Loucy (cell line): ENCODE measurements around the gene SFXN5.

ENCODE experiments used
- H2AFZ ChIP-seq: fragments of 200-600 bp; sonication (generic); 2 replicates; pipeline ENCODE4 v1.6.0; 2016; ENCODE audit warnings: antibody characterized with exemption, mild to moderate bottlenecking, low read length, moderate library complexity
- H3F3A ChIP-seq: fragments of 200-600 bp; 2 replicates; pipeline ENCODE4 v1.6.0; 2016; ENCODE audit warnings: antibody characterized with exemption, low read depth, mild to moderate bottlenecking
- H3K27me3 ChIP-seq: fragments of 200-600 bp; sonication (generic); 2 replicates; pipeline ENCODE4 v1.6.1; 2014; ENCODE audit warnings: low read length, mild to moderate bottlenecking; ENCODE audit not compliant: insufficient read depth, poor library complexity, severe bottlenecking
- H3K36me3 ChIP-seq: fragments of 200-600 bp; sonication (generic); 2 replicates; pipeline ENCODE4 v1.6.1; 2016; ENCODE audit warnings: low read length; ENCODE audit not compliant: insufficient read depth
- H3K4me1 ChIP-seq: fragments of 200-600 bp; sonication (generic); 2 replicates; pipeline ENCODE4 v1.5.1; 2014; ENCODE audit warnings: low read length, mild to moderate bottlenecking; ENCODE audit not compliant: insufficient read depth, poor library complexity, severe bottlenecking
- H3K4me2 ChIP-seq: fragments of 200-600 bp; sonication (generic); 2 replicates; pipeline ENCODE4 v1.6.0; 2014; ENCODE audit warnings: antibody characterized with exemption, low read length, low read depth, mild to moderate bottlenecking; ENCODE audit not compliant: poor library complexity, severe bottlenecking
- H3K4me3 ChIP-seq: fragments of 200-600 bp; sonication (generic); 2 replicates; pipeline ENCODE4 v1.5.1; 2014; ENCODE audit warnings: low read length, mild to moderate bottlenecking, mixed read lengths; ENCODE audit not compliant: poor library complexity, severe bottlenecking
- H3K79me2 ChIP-seq: fragments of 200-600 bp; sonication (generic); 2 replicates; pipeline ENCODE4 v1.6.1; 2014; ENCODE audit warnings: low read length; ENCODE audit not compliant: insufficient read depth
- H3K9ac ChIP-seq: fragments of 200-600 bp; sonication (generic); 2 replicates; pipeline ENCODE4 v1.6.0; 2014; ENCODE audit warnings: mild to moderate bottlenecking, low read depth, low read length, moderate library complexity; ENCODE audit not compliant: poor library complexity, severe bottlenecking
- H3K9me2 ChIP-seq: fragments of 200-600 bp; sonication (generic); replicated peaks from 2 replicates; pipeline ENCODE4 v1.6.1; 2016; ENCODE audit warnings: low read depth, low read length, mixed read lengths
- H3K9me3 ChIP-seq: fragments of 200-600 bp; sonication (generic); 2 replicates; pipeline ENCODE4 v1.6.1; 2014; ENCODE audit warnings: mild to moderate bottlenecking, antibody characterized with exemption, low read length, low read depth; ENCODE audit not compliant: insufficient read depth
- H4K20me1 ChIP-seq: fragments of 200-600 bp; sonication (generic); 2 replicates; pipeline ENCODE4 v1.6.0; 2014; ENCODE audit warnings: antibody characterized with exemption, low read length, mild to moderate bottlenecking; ENCODE audit not compliant: insufficient read depth, poor library complexity, severe bottlenecking
- CTCF ChIP-seq: fragments of 200-600 bp; sonication (generic); conservative IDR thresholded peaks from 2 replicates; pipeline ENCODE4 v1.5.1; 2014; ENCODE audit warnings: mild to moderate bottlenecking, antibody characterized with exemption, low read length
- EZH2phosphoT487 ChIP-seq: fragments of 200-600 bp; IDR thresholded peaks from 2 replicates; pipeline ENCODE4 v1.6.1; 2018; ENCODE audit warnings: antibody characterized with exemption, mild to moderate bottlenecking, moderate library complexity, borderline replicate concordance

Gene SFXN5

GRCh38 chr2:72988041-72988440, 83.5 kb downstream of the SFXN5 start:
- TF ChIP-seq CTCF: no peak
- TF ChIP-seq EZH2phosphoT487: no peak
- Histone ChIP-seq H3K4me3 (no peak overlapping the region), H3F3A (no peaks in the 10 kb centered on the region), H3K27me3 (no peaks in the 10 kb centered on the region), H3K9me2 (no peaks in the 10 kb centered on the region), H3K4me1 (no peaks in the 10 kb centered on the region), H3K36me3 (peaks cover 3% of the 10 kb centered on the region; the same call in 1 of the 2 replicates), H3K79me2 (no peaks in the 10 kb centered on the region), H3K4me2 (no peak overlapping the region), H4K20me1 (no peaks in the 10 kb centered on the region), H3K9me3 (no peaks in the 10 kb centered on the region), H2AFZ (no peak overlapping the region), H3K9ac (no peak overlapping the region)

GRCh38 chr2:72985891-72986683, 85.4 kb downstream of the SFXN5 start:
- Histone ChIP-seq H3K9me2 (no peaks in the 10 kb centered on the region), H3K4me1 (no peaks in the 10 kb centered on the region), H4K20me1 (no peaks in the 10 kb centered on the region), H3K27me3 (no peaks in the 10 kb centered on the region), H3K9ac (no peak overlapping the region), H3F3A (no peaks in the 10 kb centered on the region), H3K4me2 (no peak overlapping the region), H3K36me3 (peaks cover 3% of the 10 kb centered on the region; the same call in 1 of the 2 replicates), H3K4me3 (no peak overlapping the region), H3K79me2 (no peaks in the 10 kb centered on the region), H3K9me3 (no peaks in the 10 kb centered on the region), H2AFZ (no peak overlapping the region)
- TF ChIP-seq CTCF (no peak), EZH2phosphoT487 (no peak)

GRCh38 chr2:72985136-72985535, 86.4 kb downstream of the SFXN5 start:
- H3K9me3 ChIP-seq: no peaks in the 10 kb centered on the region
- H3K4me3 ChIP-seq: no peak overlapping the region

More at GRCh38 chr2:72985136-72985535, 86.4 kb downstream of the SFXN5 start:
- Histone ChIP-seq H3K4me1 (peaks cover 4% of the 10 kb centered on the region), H3K27me3 (no peaks in the 10 kb centered on the region), H3K79me2 (no peaks in the 10 kb centered on the region), H3K36me3 (peaks cover 3% of the 10 kb centered on the region; the same call in 1 of the 2 replicates), H3K4me2 (no peak overlapping the region), H2AFZ (no peak overlapping the region), H3F3A (no peaks in the 10 kb centered on the region), H4K20me1 (no peaks in the 10 kb centered on the region), H3K9ac (no peak overlapping the region), H3K9me2 (no peaks in the 10 kb centered on the region)
- TF ChIP-seq CTCF: no peak
- no peak for TF ChIP-seq EZH2phosphoT487
